ENCODE data around the gene CDK4.

- TF ChIP-seq CTCF (conservative IDR thresholded peaks at IDR 0.05; ENCODE audit: low read depth, low read length), result no peak
- no peak; the same call in 1 of the 2 replicates for TF ChIP-seq POLR2A (IDR thresholded peaks at IDR 0.05; ENCODE audit: low read depth, low read length)
- TF ChIP-seq USF2 (IDR thresholded peaks at IDR 0.05; ENCODE audit: low read depth, low read length), result no peak
- TF ChIP-seq RAD21 (IDR thresholded peaks at IDR 0.05; ENCODE audit: low read length), result no peak
- TF ChIP-seq NFE2L2 (IDR thresholded peaks at IDR 0.05; ENCODE audit: low read depth, low read length), result no peak
- no peak for TF ChIP-seq BHLHE40 (IDR thresholded peaks at IDR 0.05; ENCODE audit: low read depth, low read length)
- no peak for TF ChIP-seq SMC3 (IDR thresholded peaks at IDR 0.05; ENCODE audit: low read depth, low read length)
- TF ChIP-seq CEBPB (IDR thresholded peaks at IDR 0.05; ENCODE audit: low read depth, low read length), result peak; percentile 97
- no peak for TF ChIP-seq FOS (IDR thresholded peaks at IDR 0.05; ENCODE audit: low read depth, low read length)
- TF ChIP-seq RFX5 (IDR thresholded peaks at IDR 0.05; ENCODE audit: low read depth, low read length), result no peak
- TF ChIP-seq MXI1 (IDR thresholded peaks at IDR 0.05; ENCODE audit: borderline replicate concordance, low read depth, low read length), result no peak
- TF ChIP-seq RCOR1 (IDR thresholded peaks at IDR 0.05; ENCODE audit: insufficient replicate concordance, low read length), result peak; percentile 57
- TF ChIP-seq MAZ (IDR thresholded peaks at IDR 0.05; ENCODE audit: borderline replicate concordance, low read depth, low read length), result peak; percentile 26; the same call in 1 of the 2 replicates
- TF ChIP-seq MAFK (IDR thresholded peaks at IDR 0.05; ENCODE audit: low read depth, low read length), result no peak
Observed at GRCh38 chr12:57744194-57744776, 7.8 kb downstream of the CDK4 start.

All from IMR-90 (cell line).